Measurements from ENCODE around the gene CRB3.

DNA sequence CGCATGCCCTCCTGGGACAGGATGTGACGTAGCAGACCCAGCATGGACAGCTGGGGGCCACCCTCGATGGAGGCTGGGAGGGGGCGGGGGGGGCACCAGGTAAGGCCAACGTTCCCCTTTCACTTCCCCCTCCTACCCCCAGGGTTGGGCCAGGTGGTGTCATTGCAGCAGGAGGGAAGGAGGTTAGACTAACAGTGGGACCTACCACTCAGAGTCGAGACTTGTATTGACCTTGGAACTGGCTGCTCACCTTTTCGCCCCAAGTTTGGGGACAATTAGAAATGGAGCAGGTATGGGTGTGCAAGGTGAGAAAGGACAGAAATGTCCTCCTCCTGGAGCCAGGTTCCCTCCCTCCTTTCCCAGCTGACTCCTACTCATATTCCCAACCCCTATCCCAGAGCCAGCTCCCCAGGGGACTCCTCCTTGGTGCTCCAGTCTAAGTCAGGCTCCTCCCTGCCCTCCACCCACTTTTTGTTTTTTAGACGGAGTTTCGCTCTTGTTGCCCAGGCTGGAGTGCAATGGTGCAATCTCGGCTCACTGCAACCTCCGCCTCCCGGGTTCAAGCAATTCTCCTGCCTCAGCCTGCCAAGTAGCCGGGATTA lies 21.9 kb upstream of the CRB3 start:
- TF ChIP-seq, protein P1, sequence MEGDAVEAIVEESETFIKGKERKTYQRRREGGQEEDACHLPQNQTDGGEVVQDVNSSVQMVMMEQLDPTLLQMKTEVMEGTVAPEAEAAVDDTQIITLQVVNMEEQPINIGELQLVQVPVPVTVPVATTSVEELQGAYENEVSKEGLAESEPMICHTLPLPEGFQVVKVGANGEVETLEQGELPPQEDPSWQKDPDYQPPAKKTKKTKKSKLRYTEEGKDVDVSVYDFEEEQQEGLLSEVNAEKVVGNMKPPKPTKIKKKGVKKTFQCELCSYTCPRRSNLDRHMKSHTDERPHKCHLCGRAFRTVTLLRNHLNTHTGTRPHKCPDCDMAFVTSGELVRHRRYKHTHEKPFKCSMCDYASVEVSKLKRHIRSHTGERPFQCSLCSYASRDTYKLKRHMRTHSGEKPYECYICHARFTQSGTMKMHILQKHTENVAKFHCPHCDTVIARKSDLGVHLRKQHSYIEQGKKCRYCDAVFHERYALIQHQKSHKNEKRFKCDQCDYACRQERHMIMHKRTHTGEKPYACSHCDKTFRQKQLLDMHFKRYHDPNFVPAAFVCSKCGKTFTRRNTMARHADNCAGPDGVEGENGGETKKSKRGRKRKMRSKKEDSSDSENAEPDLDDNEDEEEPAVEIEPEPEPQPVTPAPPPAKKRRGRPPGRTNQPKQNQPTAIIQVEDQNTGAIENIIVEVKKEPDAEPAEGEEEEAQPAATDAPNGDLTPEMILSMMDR (IDR thresholded peaks at IDR 0.05; ENCODE audit: extremely low read depth in 1 of 2, insufficient read depth in 1 of 2, low read depth in 1 of 2, low read length in 2 of 2), result no peak
- TF ChIP-seq POLR2AphosphoS5 (IDR thresholded peaks at IDR 0.05; ENCODE audit: insufficient read depth, low read depth, low read length) (no peak), FOS (IDR thresholded peaks at IDR 0.05; ENCODE audit: borderline replicate concordance, insufficient read depth, low read length) (no peak), POLR2A (IDR thresholded peaks at IDR 0.05; ENCODE audit: low read depth, low read length) (no peak), MYC (IDR thresholded peaks at IDR 0.05; ENCODE audit: low read depth, low read length) (no peak), EZH2 (IDR thresholded peaks at IDR 0.05; ENCODE audit: borderline replicate concordance, low read depth, low read length, severe bottlenecking) (no peak), JUN (IDR thresholded peaks at IDR 0.05; ENCODE audit: borderline replicate concordance, insufficient read depth, insufficient read length, low read depth) (no peak), GATA2 (IDR thresholded peaks at IDR 0.05; ENCODE audit: insufficient read depth, insufficient read length, low read depth, low read length) (no peak)
- TF ChIP-seq, protein P2, sequence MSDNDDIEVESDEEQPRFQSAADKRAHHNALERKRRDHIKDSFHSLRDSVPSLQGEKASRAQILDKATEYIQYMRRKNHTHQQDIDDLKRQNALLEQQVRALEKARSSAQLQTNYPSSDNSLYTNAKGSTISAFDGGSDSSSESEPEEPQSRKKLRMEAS (IDR thresholded peaks at IDR 0.05; ENCODE audit: insufficient read depth, insufficient read length), result no peak

All from endothelial cell of umbilical vein (primary cell).